ENCODE data around the gene LMF1.

Gene LMF1

GRCh38 chr16:824601-825000, 146.2 kb downstream of the LMF1 start:
- no peak for TF ChIP-seq FOXP2 (optimal IDR thresholded peaks at IDR 0.05; ENCODE audit: borderline replicate concordance, extremely low read depth, extremely low read length, insufficient read depth)

- TF ChIP-seq, protein P1, sequence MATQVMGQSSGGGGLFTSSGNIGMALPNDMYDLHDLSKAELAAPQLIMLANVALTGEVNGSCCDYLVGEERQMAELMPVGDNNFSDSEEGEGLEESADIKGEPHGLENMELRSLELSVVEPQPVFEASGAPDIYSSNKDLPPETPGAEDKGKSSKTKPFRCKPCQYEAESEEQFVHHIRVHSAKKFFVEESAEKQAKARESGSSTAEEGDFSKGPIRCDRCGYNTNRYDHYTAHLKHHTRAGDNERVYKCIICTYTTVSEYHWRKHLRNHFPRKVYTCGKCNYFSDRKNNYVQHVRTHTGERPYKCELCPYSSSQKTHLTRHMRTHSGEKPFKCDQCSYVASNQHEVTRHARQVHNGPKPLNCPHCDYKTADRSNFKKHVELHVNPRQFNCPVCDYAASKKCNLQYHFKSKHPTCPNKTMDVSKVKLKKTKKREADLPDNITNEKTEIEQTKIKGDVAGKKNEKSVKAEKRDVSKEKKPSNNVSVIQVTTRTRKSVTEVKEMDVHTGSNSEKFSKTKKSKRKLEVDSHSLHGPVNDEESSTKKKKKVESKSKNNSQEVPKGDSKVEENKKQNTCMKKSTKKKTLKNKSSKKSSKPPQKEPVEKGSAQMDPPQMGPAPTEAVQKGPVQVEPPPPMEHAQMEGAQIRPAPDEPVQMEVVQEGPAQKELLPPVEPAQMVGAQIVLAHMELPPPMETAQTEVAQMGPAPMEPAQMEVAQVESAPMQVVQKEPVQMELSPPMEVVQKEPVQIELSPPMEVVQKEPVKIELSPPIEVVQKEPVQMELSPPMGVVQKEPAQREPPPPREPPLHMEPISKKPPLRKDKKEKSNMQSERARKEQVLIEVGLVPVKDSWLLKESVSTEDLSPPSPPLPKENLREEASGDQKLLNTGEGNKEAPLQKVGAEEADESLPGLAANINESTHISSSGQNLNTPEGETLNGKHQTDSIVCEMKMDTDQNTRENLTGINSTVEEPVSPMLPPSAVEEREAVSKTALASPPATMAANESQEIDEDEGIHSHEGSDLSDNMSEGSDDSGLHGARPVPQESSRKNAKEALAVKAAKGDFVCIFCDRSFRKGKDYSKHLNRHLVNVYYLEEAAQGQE (IDR thresholded peaks at IDR 0.05; ENCODE audit: insufficient read depth in 1 of 2, low read depth in 2 of 2, low read length in 2 of 2): no peak
- no peak for TF ChIP-seq TAF1 (IDR thresholded peaks at IDR 0.05; ENCODE audit: borderline replicate concordance, insufficient read depth, low read length)
- no peak for TF ChIP-seq POLR2AphosphoS5 (IDR thresholded peaks at IDR 0.05; ENCODE audit: low read depth, low read length)
- no peak for TF ChIP-seq SIN3A (IDR thresholded peaks at IDR 0.05; ENCODE audit: borderline replicate concordance, insufficient read depth, low read length)
- no peak for TF ChIP-seq FOXP2 (optimal IDR thresholded peaks at IDR 0.05; ENCODE audit: borderline replicate concordance, extremely low read depth, extremely low read length, insufficient read depth)
Observed at GRCh38 chr16:824194-824593, 146.6 kb downstream of the LMF1 start.

DNA sequence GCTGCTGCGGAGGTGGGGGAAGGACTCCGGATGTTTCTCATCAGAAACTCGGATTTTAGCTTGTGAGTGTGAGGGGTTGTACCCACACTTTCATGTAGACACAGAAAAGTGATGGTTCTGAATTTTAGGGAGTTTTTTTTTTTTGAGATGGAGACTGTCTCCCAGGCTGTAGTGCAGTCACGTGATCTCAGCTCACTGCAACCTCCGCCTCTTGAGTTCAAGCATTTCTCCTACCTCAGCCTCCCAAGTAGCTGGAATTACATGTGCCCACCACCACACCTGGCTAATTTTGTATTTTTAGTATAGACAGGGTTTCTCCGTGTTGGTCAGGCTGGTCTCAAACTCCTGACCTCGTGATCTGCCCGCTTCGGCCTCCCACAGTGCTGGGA, 147.9 kb downstream of the LMF1 start:
- TF ChIP-seq SIN3A (IDR thresholded peaks at IDR 0.05; ENCODE audit: borderline replicate concordance, insufficient read depth, low read length) (no peak), FOXP2 (optimal IDR thresholded peaks at IDR 0.05; ENCODE audit: borderline replicate concordance, extremely low read depth, extremely low read length, insufficient read depth) (no peak), POLR2AphosphoS5 (IDR thresholded peaks at IDR 0.05; ENCODE audit: low read depth, low read length) (no peak), TAF1 (IDR thresholded peaks at IDR 0.05; ENCODE audit: borderline replicate concordance, insufficient read depth, low read length) (no peak)
- TF ChIP-seq, protein P1 (IDR thresholded peaks at IDR 0.05; ENCODE audit: insufficient read depth in 1 of 2, low read depth in 2 of 2, low read length in 2 of 2): no peak

DNA sequence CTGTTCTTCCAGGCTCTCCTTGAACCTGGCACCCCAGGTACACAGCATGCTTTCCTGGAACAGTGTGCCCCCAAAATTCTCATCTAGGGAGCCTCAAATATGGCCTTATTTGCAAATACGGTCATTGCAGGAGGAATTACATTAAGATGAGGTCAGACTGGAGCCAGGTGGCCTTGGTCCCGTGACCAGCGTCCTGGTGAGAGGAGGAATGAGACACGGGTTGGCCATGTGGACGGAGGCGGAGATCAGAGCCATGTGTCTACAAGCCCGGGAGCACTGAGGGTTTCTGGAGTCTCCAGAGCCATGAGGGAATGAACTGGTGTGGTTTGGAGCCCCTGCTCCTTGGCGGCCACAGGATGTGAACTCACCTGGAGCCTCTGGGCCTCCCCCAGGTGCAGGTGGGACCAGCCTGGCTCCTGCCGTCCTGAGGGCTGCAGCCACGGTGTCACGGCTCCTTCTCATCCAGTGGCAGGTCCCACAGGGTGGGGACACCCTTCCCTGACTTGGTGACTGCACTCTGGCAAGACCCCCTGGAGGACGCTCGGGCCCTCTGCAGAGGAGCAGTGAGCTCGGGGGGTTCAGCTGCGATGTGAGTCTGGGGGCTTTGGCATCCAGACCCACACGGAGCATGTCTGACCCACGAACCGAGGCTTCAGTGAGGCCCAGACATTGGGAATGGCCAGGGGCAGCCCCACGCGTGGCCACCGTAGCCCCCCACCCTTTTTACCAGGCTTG, 148.4 kb downstream of the LMF1 start:
- TF ChIP-seq, protein P1 (IDR thresholded peaks at IDR 0.05; ENCODE audit: insufficient read depth in 1 of 2, low read depth in 2 of 2, low read length in 2 of 2): no peak
- TF ChIP-seq POLR2AphosphoS5 (IDR thresholded peaks at IDR 0.05; ENCODE audit: low read depth, low read length) (no peak), FOXP2 (optimal IDR thresholded peaks at IDR 0.05; ENCODE audit: borderline replicate concordance, extremely low read depth, extremely low read length, insufficient read depth) (no peak), SIN3A (IDR thresholded peaks at IDR 0.05; ENCODE audit: borderline replicate concordance, insufficient read depth, low read length) (no peak), TAF1 (IDR thresholded peaks at IDR 0.05; ENCODE audit: borderline replicate concordance, insufficient read depth, low read length) (no peak)

DNA sequence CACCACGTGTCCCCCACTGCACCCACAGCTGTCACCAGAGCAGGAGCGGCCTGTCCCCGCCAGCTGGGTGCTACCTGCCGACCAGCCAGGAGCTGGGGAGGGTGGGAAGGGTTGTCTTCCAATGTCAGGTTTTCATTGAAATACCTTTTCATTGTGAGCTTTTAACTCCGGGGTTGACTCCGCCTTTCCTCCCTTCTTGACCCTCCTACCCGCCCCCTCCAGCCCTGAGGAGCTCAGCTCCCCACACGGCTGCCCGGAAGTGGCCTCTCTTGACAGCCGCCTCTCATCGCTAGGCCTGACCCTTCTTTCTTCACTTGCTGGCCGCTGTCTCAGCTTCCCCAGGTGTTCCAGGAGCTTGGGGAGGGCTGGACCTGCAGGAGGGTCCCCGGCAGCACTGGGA, 149.0 kb downstream of the LMF1 start:
- no peak for TF ChIP-seq FOXP2 (optimal IDR thresholded peaks at IDR 0.05; ENCODE audit: borderline replicate concordance, extremely low read depth, extremely low read length, insufficient read depth)
- no peak for TF ChIP-seq POLR2AphosphoS5 (IDR thresholded peaks at IDR 0.05; ENCODE audit: low read depth, low read length)
- TF ChIP-seq, protein P1 (IDR thresholded peaks at IDR 0.05; ENCODE audit: insufficient read depth in 1 of 2, low read depth in 2 of 2, low read length in 2 of 2): no peak
- no peak for TF ChIP-seq TAF1 (IDR thresholded peaks at IDR 0.05; ENCODE audit: borderline replicate concordance, insufficient read depth, low read length)
- TF ChIP-seq SIN3A (IDR thresholded peaks at IDR 0.05; ENCODE audit: borderline replicate concordance, insufficient read depth, low read length): no peak

Data from PFSK-1 (cell line).